NCI-H524 treated with DMSO at 0.1 percent for 48 hours (cell line): Measurements from ENCODE around the gene C2orf76.

ENCODE experiments used
- DNase-seq: peaks from one replicate; lab custom pipeline; 2025; lab: John Stamatoyannopoulos, UW

Gene C2orf76

DNA sequence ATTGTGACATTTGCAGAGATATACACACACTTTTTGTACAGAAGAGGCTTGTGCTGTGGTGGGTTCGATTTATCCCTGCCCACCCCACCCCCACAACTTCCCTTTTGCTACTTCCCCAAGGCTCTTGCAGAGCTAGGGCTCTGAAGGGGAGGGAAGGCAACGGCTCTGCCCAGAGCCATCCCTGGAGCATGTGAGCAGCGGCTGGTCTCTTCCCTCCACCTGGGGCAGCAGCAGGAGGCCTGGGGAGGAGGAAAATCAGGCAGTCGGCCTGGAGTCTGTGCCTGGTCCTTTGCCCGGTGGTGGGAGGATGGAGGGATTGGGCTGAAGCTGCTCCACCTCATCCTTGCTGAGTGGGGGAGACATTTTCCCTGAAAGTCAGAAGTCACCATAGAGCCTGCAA, 103.0 kb downstream of the C2orf76 start:
- DNase-seq: no peak

DNA sequence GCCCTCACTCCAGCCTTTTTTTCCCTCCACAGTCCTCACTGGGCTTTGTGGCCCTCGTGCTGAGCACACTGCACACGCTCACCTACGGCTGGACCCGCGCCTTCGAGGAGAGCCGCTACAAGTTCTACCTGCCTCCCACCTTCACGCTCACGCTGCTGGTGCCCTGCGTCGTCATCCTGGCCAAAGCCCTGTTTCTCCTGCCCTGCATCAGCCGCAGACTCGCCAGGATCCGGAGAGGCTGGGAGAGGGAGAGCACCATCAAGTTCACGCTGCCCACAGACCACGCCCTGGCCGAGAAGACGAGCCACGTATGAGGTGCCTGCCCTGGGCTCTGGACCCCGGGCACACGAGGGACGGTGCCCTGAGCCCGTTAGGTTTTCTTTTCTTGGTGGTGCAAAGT, 103.6 kb downstream of the C2orf76 start:
- no peak for DNase-seq

DNA sequence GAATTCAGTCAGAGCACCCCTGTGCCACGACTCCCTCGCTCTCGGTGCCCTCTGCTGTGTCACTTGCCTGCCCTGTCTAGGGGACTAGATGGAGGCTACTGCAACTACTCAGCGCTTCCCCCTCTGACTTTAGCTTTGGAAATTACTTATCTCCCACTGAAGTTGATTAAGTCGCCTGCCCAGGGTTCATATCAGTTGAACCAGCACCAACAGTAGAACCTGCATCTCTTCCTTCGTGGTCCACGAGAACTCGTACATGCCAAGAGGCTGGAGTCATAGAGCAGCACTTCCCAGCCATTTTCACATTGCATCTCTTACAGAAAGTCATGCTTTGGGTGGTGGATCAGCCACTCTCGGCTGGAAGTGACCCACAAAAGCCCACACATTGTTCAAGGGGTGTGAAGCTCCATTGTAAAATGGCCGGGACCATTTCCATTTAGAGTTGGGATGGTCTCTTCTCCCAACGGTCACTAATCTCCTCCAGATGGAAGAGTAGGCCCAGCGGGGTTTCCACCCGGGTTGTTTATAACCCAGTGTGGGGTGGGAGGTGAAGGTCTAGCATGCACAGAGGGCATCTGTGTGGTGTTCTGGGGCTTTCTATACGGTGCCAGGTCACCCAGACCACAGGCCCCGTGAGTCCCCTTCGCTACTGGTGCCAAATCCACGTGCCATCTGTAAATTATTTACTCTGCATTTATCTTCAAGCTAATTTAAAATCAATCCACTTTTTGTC, 105.0 kb downstream of the C2orf76 start:
- DNase-seq: no peak

DNA sequence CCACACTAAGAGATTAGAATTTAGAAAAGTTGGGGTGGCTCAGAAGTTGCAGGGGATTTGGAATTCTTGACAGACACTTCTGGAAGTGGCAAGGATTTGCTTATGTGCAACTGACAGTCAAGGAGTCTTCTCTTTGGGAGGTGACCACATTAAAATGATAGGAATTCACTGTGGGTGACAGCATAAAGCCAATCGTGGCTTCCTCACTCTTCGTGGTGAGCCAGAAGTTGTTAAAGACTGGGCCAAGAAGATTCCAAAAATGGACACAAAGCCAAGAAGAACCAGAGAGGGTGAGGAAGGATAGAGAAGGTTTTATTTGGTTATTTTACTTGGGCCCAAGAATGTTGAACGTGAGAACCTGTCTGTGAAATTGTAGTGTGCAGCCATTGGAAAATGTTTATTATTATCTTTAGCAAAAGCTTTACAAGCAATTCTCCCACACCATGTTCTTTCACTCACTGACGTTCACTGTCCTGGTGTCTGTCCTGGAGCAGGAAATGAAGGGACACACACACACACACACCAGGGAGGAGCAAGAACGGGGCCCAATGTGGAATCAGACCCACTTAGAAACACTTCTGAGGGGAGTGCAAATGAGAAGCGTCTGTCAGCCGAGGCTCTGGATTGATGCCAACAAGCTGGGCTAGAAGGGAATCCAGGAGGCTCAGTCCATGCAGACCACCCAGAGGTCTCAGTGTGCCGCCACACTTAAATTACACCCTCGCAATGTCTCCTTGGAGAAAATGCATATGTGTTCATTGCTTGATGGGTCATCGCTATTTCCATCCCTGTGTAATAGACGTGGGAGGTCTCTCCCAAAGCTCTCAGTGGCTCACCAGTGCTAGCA, 105.8 kb downstream of the C2orf76 start:
- DNase-seq: no peak

DNA sequence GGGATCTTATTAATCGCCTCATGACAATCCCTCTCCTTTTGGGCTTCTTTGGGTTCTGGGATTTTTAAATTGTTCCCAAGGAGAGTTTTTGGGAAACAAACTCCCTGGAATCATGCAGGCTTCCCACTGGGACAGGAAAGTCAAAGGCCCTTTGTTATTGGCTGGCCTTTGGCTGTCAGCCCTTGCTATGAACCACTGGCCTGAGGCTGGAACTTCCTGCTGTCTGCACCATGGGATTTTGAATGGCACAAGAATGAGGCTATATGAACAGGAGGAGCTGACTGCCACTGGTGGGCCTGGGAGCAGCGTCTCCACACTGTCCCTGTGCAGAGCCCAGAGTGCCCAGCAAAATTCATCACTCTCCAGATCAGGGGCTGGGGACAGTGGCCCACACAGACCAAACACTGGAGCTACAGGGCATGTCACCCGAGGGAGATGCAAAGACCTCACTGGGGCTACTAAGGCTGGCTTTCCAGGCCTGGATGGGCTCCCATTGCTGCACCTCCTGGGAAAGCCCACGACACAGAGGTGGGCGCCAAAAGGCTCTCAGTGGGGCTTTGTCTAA, 107.3 kb downstream of the C2orf76 start:
- DNase-seq: no peak

DNA sequence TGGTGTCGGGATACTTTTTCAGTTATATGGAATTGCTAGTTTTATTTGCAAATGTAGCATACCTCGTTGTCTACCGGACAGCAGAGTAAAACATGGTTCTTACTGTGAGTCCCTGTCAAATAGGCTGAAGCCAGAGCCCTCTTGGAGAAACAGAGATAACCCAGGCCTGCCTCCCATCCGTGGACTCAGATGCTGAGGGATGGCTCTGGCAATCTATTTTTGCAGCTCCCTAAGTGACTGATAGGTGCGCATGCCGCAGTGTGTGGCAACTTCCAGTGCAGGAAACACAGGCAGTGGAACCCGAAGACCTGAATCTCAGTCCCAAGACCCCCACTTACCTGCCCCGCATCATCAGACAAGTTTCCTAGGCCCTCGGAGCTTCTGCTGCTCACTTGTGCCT, 109.4 kb downstream of the C2orf76 start:
- no peak for DNase-seq

DNA sequence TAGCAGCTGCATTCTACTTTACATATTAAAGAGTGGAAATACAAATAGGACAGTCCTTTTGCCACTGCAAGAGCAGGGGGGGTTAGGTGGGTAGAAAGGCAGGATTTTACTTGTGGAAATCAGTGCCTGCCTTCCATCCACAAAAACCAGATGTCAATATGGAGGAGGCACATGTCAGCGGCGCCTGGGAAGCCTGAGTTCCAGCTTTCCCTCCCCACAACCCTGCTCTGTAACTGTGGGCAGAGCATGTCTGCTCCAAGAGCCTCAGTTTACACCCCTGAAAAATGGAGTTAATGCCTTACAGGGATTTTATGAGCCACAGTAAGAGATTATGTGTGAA, 110.1 kb downstream of the C2orf76 start:
- DNase-seq: no peak

DNA sequence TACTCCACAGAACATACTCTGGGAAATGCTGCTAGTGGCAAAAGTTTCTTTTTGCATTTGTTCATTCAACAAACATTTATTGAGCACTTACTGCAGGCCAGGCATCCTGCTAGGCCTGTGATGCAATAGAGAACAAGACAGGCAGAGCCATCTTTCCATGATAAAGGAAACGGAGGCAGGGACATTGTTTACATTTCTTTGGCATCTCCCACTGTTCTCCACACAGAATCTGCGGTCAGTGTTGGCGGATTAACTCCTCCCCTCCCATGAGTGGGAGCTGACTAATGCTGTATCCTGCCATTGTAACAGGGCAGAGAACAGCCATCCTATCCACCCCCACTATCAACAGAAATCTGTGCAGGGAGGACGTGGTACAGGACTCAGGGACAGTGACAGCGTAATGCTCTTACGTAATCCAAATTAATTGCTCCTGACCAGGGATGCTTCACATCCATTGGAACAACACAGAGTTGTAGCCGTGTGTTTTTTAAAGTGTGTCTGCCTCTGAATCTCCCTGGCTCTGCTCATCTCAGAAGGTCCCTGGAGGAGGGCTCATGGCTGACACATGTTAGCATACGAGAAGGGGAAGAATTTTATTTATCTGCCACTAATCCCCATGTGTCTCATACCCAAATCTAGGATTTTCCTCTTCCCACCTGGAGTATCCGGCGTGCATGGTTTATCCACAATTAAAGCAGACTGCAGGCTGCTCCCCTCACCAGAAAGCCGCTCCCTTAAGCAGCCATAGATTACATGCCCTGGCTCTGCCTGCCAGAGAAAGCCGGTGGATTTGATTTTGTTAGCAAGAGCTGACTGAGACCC, 110.7 kb downstream of the C2orf76 start:
- DNase-seq: peak; percentile 11

DNA sequence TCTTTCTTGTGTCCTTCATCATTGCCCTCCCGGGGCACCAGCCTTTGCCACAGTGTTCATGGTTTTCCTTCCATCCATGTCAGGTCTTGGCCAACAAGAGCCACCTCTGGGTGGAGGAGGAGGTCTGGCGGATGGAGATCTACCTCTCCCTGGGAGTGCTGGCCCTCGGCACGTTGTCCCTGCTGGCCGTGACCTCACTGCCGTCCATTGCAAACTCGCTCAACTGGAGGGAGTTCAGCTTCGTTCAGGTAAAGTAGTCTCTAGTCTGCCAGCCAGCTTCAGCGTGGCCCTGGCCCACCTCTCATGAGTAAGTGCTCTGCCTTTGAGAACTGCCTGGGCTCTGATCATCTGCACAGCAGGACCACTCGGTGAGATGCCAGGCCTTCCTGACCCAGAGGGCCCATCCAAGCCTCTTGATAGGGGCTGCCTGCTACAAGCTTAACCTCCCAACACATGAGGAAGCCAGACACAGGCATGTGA, 112.0 kb downstream of the C2orf76 start:
- DNase-seq: no peak

DNA sequence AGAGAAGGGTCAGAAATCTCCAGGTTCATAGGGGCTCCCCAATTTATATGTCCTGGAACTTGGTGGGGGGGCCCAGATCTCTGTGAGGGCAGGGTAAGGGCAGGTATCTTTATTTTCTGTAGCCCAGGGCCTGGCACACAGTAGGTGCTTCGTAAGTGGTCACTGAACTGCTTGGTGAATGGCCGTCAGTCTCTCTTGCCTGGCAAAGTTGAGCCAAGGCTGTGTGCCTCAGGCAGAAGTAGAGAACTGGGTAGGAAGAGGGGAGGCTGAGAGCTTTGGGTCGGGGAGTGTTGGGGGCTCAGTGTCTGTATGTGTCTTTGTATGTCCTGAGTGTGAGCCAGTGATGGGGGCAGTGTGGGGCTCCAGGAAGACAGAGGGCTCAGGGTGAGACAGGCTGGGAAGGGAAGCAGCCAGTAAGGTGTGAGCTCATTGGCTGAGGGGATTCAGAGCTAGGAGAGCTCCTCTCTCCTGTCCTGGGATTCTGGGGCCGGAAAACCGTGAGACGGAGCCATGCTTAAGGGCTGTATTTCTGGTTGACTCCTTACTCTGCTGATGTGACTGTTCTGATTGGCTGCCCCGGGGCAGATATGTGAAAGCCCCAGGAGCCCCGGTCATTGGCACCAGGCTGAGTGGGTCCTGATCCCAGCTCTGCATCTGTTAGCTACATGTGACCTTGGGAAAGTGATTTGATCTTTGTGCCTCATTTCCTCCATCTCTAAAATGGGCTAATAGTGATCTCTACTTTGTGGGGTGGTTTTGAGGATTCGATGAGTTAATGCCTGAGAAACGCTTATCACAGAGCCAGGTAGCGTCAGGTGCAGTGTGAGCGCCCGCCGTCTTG, 112.7 kb downstream of the C2orf76 start:
- DNase-seq: no peak

DNA sequence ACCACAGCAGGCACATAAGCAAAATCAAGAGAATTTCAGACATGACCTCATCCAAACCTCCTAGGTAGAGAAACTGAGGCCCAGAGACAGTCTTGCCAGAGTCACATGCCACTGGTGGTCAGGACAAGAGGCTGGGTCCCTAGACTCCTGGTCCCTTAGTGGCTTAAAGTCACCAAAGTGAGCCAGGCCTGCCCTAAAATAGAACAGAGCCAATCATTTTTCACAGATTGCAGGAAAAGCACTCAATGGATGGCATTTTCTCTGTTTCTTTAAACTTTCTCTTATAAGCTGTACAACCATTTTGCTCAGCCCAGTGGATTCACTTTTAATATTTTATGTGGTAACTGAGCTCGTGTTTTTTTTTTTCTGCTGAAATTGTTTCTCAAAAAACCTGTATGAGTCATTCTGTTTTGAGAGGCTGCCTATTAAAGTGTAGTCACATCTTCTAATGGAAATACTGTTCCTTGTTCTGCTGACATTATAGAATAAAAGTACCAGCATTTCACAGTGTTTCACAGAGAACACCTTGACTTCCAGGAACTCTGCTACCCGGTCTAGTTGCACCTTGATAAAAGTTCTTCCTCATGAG, 113.4 kb downstream of the C2orf76 start:
- DNase-seq: no peak
